HFFc6 (cell line): Measurements from ENCODE around the gene PDXP. TPM values are rescaled to one million over a fixed set of nuclear protein-coding genes. Genes with fewer than 3 reads are reported as not detected.

Source experiments
- DNase-seq: peaks from one replicate; pipeline ENCODE4 v3.0.0-alpha.2; 2018
- H3K27ac Mint-ChIP-seq: 2 replicates; pipeline ENCODE4 v1.8.0; 2020; ENCODE audit warnings: mild to moderate bottlenecking, mixed read lengths
- H3K27me3 Mint-ChIP-seq: 2 replicates; pipeline ENCODE4 v1.8.0; 2021; ENCODE audit warnings: mild to moderate bottlenecking, moderate library complexity, mixed read lengths; ENCODE audit not compliant: insufficient read depth
- H3K36me3 Mint-ChIP-seq: 2 replicates; pipeline ENCODE4 v1.8.0; 2021; ENCODE audit warnings: low read depth, mixed read lengths
- H3K4me1 Mint-ChIP-seq: 2 replicates; pipeline ENCODE4 v1.8.0; 2020; ENCODE audit warnings: low read depth, mixed read lengths
- H3K4me3 Mint-ChIP-seq: 2 replicates; pipeline ENCODE4 v1.8.0; 2020; ENCODE audit warnings: mild to moderate bottlenecking, moderate library complexity, mixed read lengths
- H3K9me3 Mint-ChIP-seq: 2 replicates; pipeline ENCODE4 v1.8.0; 2020; ENCODE audit warnings: mild to moderate bottlenecking, mixed read lengths
- CTCF ChIP-seq: fragments of 200-600 bp; sonication (generic); IDR thresholded peaks from 2 replicates; pipeline ENCODE4 v1.5.0; 2021; ENCODE audit warnings: antibody characterized with exemption, mild to moderate bottlenecking
- total RNA-seq, 6 experiments: library from RNA; stranded (reverse); fragmentation: NEBNext Ultra II Directional; extraction: Animal tissue kit (Norgen Biotek cat#: 25700); gene quantifications; 2 replicates in 1 of 6; 3 replicates in 5 of 6; pipeline ENCODE4 v1.2.3, GENCODE V29; 2021

Gene PDXP
- total RNA-seq, 6 experiments from 2014 or later, result 15.3 to 24.5 (median 18.4) TPM

- H3K4me1 Mint-ChIP-seq, result peaks cover 5% of the 10 kb centered on the region; the same call in 1 of the 2 replicates
- H3K4me3 Mint-ChIP-seq, result no peak overlapping the region; the same call in 1 of the 2 replicates
- peaks cover 2% of the 10 kb centered on the region for H3K27me3 Mint-ChIP-seq
- no peaks in the 10 kb centered on the region for H3K36me3 Mint-ChIP-seq
- DNase-seq, result no peak
- H3K27ac Mint-ChIP-seq, result no peak overlapping the region
- no peak for TF ChIP-seq CTCF
- no peaks in the 10 kb centered on the region for H3K9me3 Mint-ChIP-seq
Observed at GRCh38 chr22:37703906-37704305, 45.4 kb downstream of the PDXP start.

- TF ChIP-seq CTCF, result no peak
- Mint-ChIP-seq H3K36me3 (no peaks in the 10 kb centered on the region), H3K9me3 (no peaks in the 10 kb centered on the region), H3K27me3 (peaks cover 2% of the 10 kb centered on the region), H3K4me1 (peaks cover 5% of the 10 kb centered on the region; the same call in 1 of the 2 replicates), H3K27ac (no peak overlapping the region), H3K4me3 (no peak overlapping the region)
- no peak for DNase-seq
Observed at GRCh38 chr22:37704645-37705044, 46.1 kb downstream of the PDXP start.

- H3K27ac Mint-ChIP-seq, result no peak overlapping the region
- no peaks in the 10 kb centered on the region for H3K36me3 Mint-ChIP-seq
- TF ChIP-seq CTCF, result no peak
Observed at GRCh38 chr22:37705205-37705604, 46.7 kb downstream of the PDXP start.

GRCh38 chr22:37708580-37709444 is 50.3 kb downstream of the PDXP start:
- TF ChIP-seq CTCF, result no peak
- Mint-ChIP-seq H3K27me3 (peaks cover 5% of the 10 kb centered on the region), H3K4me1 (peaks cover 2% of the 10 kb centered on the region; the same call in 1 of the 2 replicates), H3K4me3 (no peak overlapping the region), H3K9me3 (no peaks in the 10 kb centered on the region), H3K27ac (no peak overlapping the region), H3K36me3 (no peaks in the 10 kb centered on the region)
- DNase-seq, result no peak

More at GRCh38 chr22:37705205-37705604, 46.7 kb downstream of the PDXP start:
- Mint-ChIP-seq H3K4me3 (no peak overlapping the region), H3K4me1 (peaks cover 5% of the 10 kb centered on the region; the same call in 1 of the 2 replicates), H3K9me3 (no peaks in the 10 kb centered on the region), H3K27me3 (peaks cover 2% of the 10 kb centered on the region)
- no peak for DNase-seq

- Mint-ChIP-seq H3K36me3 (no peaks in the 10 kb centered on the region), H3K9me3 (no peaks in the 10 kb centered on the region), H3K4me3 (no peak overlapping the region), H3K27ac (no peak overlapping the region), H3K27me3 (peaks cover 5% of the 10 kb centered on the region; the same call in 1 of the 2 replicates), H3K4me1 (no peaks in the 10 kb centered on the region)
- no peak for DNase-seq
- TF ChIP-seq CTCF, result no peak
Observed at GRCh38 chr22:37709445-37709765, 50.9 kb downstream of the PDXP start.
